GM12878 (cell line): Measurements from ENCODE around the gene MTRF1L. TPM values are rescaled to one million over a fixed set of nuclear protein-coding genes. Genes with fewer than 3 reads are reported as not detected.

Experiments
- ATAC-seq: fragments of 200-7000 bp; cut with Tn5 transposase; 3 replicates; pipeline ENCODE4 v1.9.1; 2020; ENCODE audit warnings: mild to moderate bottlenecking, moderate library complexity
- BruUV-seq: library from RNA; stranded (reverse); fragments of 400-500 nt; replicated peaks from 2 replicates; lab custom pipeline; 2021; lab: Mats Ljungman, UMichigan
- CTCF ChIA-PET: fragments of 300-600 bp; sonication (Branson Sonifier 250); formaldehyde crosslinking; extraction: SDS; loops from one replicate; lab custom pipeline; 2021; ENCODE audit warnings: inconsistent platforms; lab: Yijun Ruan, JAX
- POLR2A ChIA-PET: fragments of 350-600 bp; formaldehyde crosslinking; extraction: SDS; loops from one replicate; lab custom pipeline; 2021; ENCODE audit warnings: inconsistent platforms; lab: Charles Lee
- RAD21 ChIA-PET: fragments of 300-600 bp; sonication (Branson Sonifier 250); formaldehyde crosslinking; loops from one replicate; lab custom pipeline; 2023; ENCODE audit warnings: antibody characterized with exemption; ENCODE audit not compliant: unreplicated experiment; lab: Charles Lee
- SMC1A ChIA-PET: fragments of 300-600 bp; sonication (Branson Sonifier 250); formaldehyde crosslinking; loops from one replicate; lab custom pipeline; 2023; ENCODE audit not compliant: unreplicated experiment, uncharacterized antibody; lab: Charles Lee
- DNase-seq: peaks from one replicate; pipeline ENCODE4 v3.0.0-alpha.2; 2011; ENCODE audit warnings: low read depth, low spot score
- FAIRE-seq: peaks from 3 replicates; lab custom pipeline; 2011; peaks lifted over from hg19 to GRCh38; lab: Jason Lieb, UNC
- H2AFZ ChIP-seq: 2 replicates; pipeline ENCODE4 v1.6.0; 2011; ENCODE audit warnings: low read depth, low read length, control low read depth; ENCODE audit not compliant: control insufficient read depth
- H3K27ac ChIP-seq: 2 replicates; pipeline ENCODE4 v1.5.1; 2011; ENCODE audit warnings: control low read depth; ENCODE audit not compliant: control insufficient read depth, insufficient read depth
- H3K27me3 ChIP-seq, 2 experiments: replicated peaks in 1 of 2; 2 replicates each; pipeline versions ENCODE4 v1.6.0 to v1.6.1; 2011; ENCODE audit warnings: low read length in 1 of 2; ENCODE audit not compliant: control insufficient read depth in 2 of 2, insufficient read depth in 2 of 2
- H3K36me3 ChIP-seq, 2 experiments: 2 replicates each; pipeline ENCODE4 v1.5.1; 2011; ENCODE audit warnings: low read length in 1 of 2; ENCODE audit not compliant: control insufficient read depth in 2 of 2, insufficient read depth in 2 of 2
- H3K4me1 ChIP-seq: 2 replicates; pipeline ENCODE4 v1.6.1; 2011; ENCODE audit warnings: mild to moderate bottlenecking, low read length, moderate library complexity, mixed read lengths; ENCODE audit not compliant: control insufficient read depth, insufficient read depth
- H3K4me2 ChIP-seq: 2 replicates; pipeline ENCODE4 v1.6.0; 2011; ENCODE audit warnings: control low read depth; ENCODE audit not compliant: control insufficient read depth, insufficient read depth
- H3K4me3 ChIP-seq: fragments of 200-600 bp; sonication (generic); 2 replicates; pipeline ENCODE4 v1.5.1; 2016
- H3K79me2 ChIP-seq: 2 replicates; pipeline ENCODE4 v1.6.0; 2011; ENCODE audit warnings: low read length; ENCODE audit not compliant: control insufficient read depth, insufficient read depth
- H3K9ac ChIP-seq: 2 replicates; pipeline ENCODE4 v1.8.0; 2011; ENCODE audit warnings: low read length, control low read depth, mixed read lengths; ENCODE audit not compliant: control insufficient read depth, insufficient read depth
- H3K9me3 ChIP-seq: replicated peaks from 3 replicates; pipeline ENCODE4 v1.5.1; 2011; ENCODE audit warnings: mild to moderate bottlenecking, low read length; ENCODE audit not compliant: control insufficient read depth, insufficient read depth
- H4K20me1 ChIP-seq: 2 replicates; pipeline ENCODE4 v1.6.0; 2011; ENCODE audit not compliant: control insufficient read depth, insufficient read depth
- CBFB ChIP-seq: IDR thresholded peaks from 2 replicates; pipeline ENCODE4 v1.6.1; 2016; ENCODE audit warnings: antibody characterized with exemption, low read depth
- CEBPB ChIP-seq, 2 experiments: fragments of 150-350 bp in 1 of 2; IDR thresholded peaks; 2 replicates each; pipeline ENCODE4 v1.6.1; 2012 to 2014; ENCODE audit warnings: low read depth in 2 of 2, low read length in 2 of 2, borderline replicate concordance in 1 of 2, inconsistent platforms in 1 of 2
- CREM ChIP-seq: IDR thresholded peaks from 2 replicates; pipeline ENCODE4 v1.6.1; 2014; ENCODE audit warnings: antibody characterized with exemption, low read depth
- EP300 ChIP-seq, 2 experiments: fragments of 150-350 bp in 1 of 2; IDR thresholded peaks; 2 replicates each; pipeline ENCODE4 v1.6.1; 2011 to 2012; ENCODE audit warnings: low read depth in 2 of 2, low read length in 2 of 2, borderline replicate concordance in 1 of 2, improper control_type of control experiment in 1 of 2, inconsistent platforms in 1 of 2; ENCODE audit not compliant: control insufficient read depth in 1 of 2
- GABPA ChIP-seq: IDR thresholded peaks from 2 replicates; pipeline ENCODE4 v1.6.1; 2014; ENCODE audit warnings: antibody characterized with exemption, low read depth, mild to moderate bottlenecking, inconsistent platforms
- HDAC2 ChIP-seq: fragments of 200-600 bp; sonication (generic); IDR thresholded peaks from 2 replicates; pipeline ENCODE4 v1.6.1; 2017
- MEF2B ChIP-seq: fragments of 450-650 bp; IDR thresholded peaks from 2 replicates; pipeline ENCODE4 v1.6.1; 2018; ENCODE audit warnings: mild to moderate bottlenecking, moderate library complexity; ENCODE audit not compliant: partially characterized antibody, poor library complexity, severe bottlenecking
- MLLT1 ChIP-seq: fragments of 450-650 bp; IDR thresholded peaks from 2 replicates; pipeline ENCODE4 v1.6.1; 2016; ENCODE audit warnings: mild to moderate bottlenecking
- NR2F1 ChIP-seq: fragments of 450-650 bp; conservative IDR thresholded peaks from 2 replicates; pipeline ENCODE4 v1.6.1; 2017; ENCODE audit warnings: mild to moderate bottlenecking
- PBX3 ChIP-seq: IDR thresholded peaks from 2 replicates; pipeline ENCODE4 v1.6.1; 2011; ENCODE audit warnings: mild to moderate bottlenecking, low read depth, low read length, moderate library complexity; ENCODE audit not compliant: insufficient replicate concordance
- POLR2A ChIP-seq: IDR thresholded peaks from 2 replicates; pipeline ENCODE4 v1.6.1; 2011; ENCODE audit warnings: low read depth, mild to moderate bottlenecking, low read length
- PRDM15 ChIP-seq: fragments of 450-650 bp; formaldehyde crosslinking; IDR thresholded peaks from 2 replicates; pipeline ENCODE4 v1.4.0; 2020; ENCODE audit warnings: mild to moderate bottlenecking, moderate library complexity
- RAD21 ChIP-seq: IDR thresholded peaks from 2 replicates; pipeline ENCODE4 v1.6.1; 2011; ENCODE audit warnings: mild to moderate bottlenecking, low read depth, low read length, moderate library complexity; ENCODE audit not compliant: insufficient read depth
- RCOR1 ChIP-seq: conservative IDR thresholded peaks from 2 replicates; pipeline ENCODE4 v1.6.1; 2012; ENCODE audit warnings: low read depth, low read length, improper control_type of control experiment
- RUNX3 ChIP-seq: IDR thresholded peaks from 2 replicates; pipeline ENCODE4 v1.6.1; 2012; ENCODE audit warnings: low read length, inconsistent platforms
- SREBF1 ChIP-seq: IDR thresholded peaks from 2 replicates; pipeline ENCODE4 v1.6.1; 2012; ENCODE audit warnings: mild to moderate bottlenecking, low read length
- TCF12 ChIP-seq: IDR thresholded peaks from 2 replicates; pipeline ENCODE4 v1.6.1; 2011; ENCODE audit warnings: low read depth, mild to moderate bottlenecking, low read length
- TCF7 ChIP-seq: IDR thresholded peaks from 2 replicates; pipeline ENCODE4 v1.6.1; 2014; ENCODE audit warnings: antibody characterized with exemption, borderline replicate concordance
- ZZZ3 ChIP-seq: IDR thresholded peaks from 2 replicates; pipeline ENCODE4 v1.6.1; 2011; ENCODE audit warnings: low read depth; ENCODE audit not compliant: control insufficient read depth, insufficient read length
- WGBS: methylation state at CpG from one replicate; pipeline ENCODE4 v1.1.6; 2016; ENCODE audit warnings: low lambda C conversion rate; ENCODE audit not compliant: insufficient replicate concordance, insufficient coverage; ENCODE audit errors: missing lambda C conversion rate; 5-methylcytosine and 5-hydroxymethylcytosine counted together
- in situ Hi-C: fragments of 300-500 bp; cut with MboI; formaldehyde crosslinking; loops from 9 replicates; pipeline ENCODE4 v1.14.3; 2018; ENCODE audit warnings: mixed read lengths
- intact Hi-C: fragments of 100-400 bp; cut with micrococcal nuclease; formaldehyde crosslinking; loops from one replicate; pipeline ENCODE4 v1.14.2; 2022; ENCODE audit not compliant: unreplicated experiment
- polyA plus RNA-seq, 11 experiments: library from polyadenylated mRNA; depleted of rRNA in 4 of 11; unstranded in 6 of 11; stranded (reverse) in 5 of 11; fragments of >200 nt; fragmentation: Nextera tagmentation in 4 of 11; fragmentation: Illumina TruSeq in 1 of 11; extraction: Ambion mirVana in 4 of 11; extraction: Trizol in 1 of 11; gene quantifications; 1 replicate in 1 of 11; 2 replicates in 10 of 11; pipeline versions ENCODE4 v1.2.1 to v1.2.3, GENCODE V29; 2011 to 2016; ENCODE audit warnings: inconsistent platforms in 2 of 11, missing spikeins in 2 of 11, low read depth in 1 of 11
- total RNA-seq, 4 experiments: library from RNA; depleted of rRNA in 3 of 4; stranded (reverse); fragments of >200 nt in 3 of 4; fragmentation: Illumina TruSeq in 1 of 4; extraction: Trizol in 1 of 4; gene quantifications; 2 replicates each; pipeline versions ENCODE4 v1.2.1 to v1.2.3, GENCODE V29; 2013 to 2021
- TF ChIP-seq, protein P1 (sequence below): IDR thresholded peaks from 2 replicates; pipeline ENCODE4 v1.6.1; 2012; ENCODE audit warnings: low read depth, low read length, improper control_type of control experiment

MTRF1L gene
- total and polyA plus RNA-seq, 10 of the 15 experiments (the other 5 are each of a cell fraction or from before 2014, with no cell fraction given), result 5.1 to 21.6 (median 16.1) TPM

DNA sequence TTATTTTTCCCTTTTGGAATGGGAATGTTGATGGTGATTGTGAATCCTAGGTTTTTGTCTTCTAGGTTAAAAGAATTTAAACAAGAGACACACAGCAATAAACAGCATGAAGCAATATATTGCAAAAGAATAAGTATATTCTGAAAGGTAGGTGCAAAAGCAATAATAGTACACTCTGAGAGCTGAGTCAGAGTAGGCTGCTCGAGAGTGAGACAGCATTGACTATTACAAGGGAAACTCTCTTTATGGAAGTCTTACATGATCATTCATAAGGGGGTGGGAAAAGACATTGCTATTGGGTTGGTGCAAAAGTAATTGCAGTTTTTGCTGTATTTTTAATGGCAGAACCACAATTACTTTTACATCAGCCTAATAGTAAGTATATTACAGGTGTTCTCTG lies 44.7 kb downstream of the MTRF1L start:
- Histone ChIP-seq H3K4me2 (no peak overlapping the region), H3K4me1 (no peaks in the 10 kb centered on the region), H3K27ac (no peak overlapping the region), H3K27me3 (no peaks in the 10 kb centered on the region), H3K9ac (no peak overlapping the region), H3K36me3 (no peaks in the 10 kb centered on the region), H3K79me2 (no peaks in the 10 kb centered on the region), H4K20me1 (no peaks in the 10 kb centered on the region), H3K9me3 (no peaks in the 10 kb centered on the region), H3K4me3 (no peak overlapping the region), H2AFZ (no peak overlapping the region)
- ChIA-PET POLR2A (no interaction called here), SMC1A (no interaction called here), CTCF (interaction anchor here (0.6 to 2.3 kb wide), 4 partner anchors 10 to 363 kb away, joined by 3 to 12 read pairs (median 8); no protein-coding TSS in a partner anchor), RAD21 (no interaction called here)
- ATAC-seq, result no peak
- 5% methylated on average over 1 of the region's 1 CpG for WGBS
- intact Hi-C loops, result no loop called here
- no TSS peak for BruUV-seq
- TF ChIP-seq PRDM15 (CRISPR knock-in tag) (no peak), RCOR1 (no peak), CREM (no peak), HDAC2 (no peak), TCF7 (no peak), PBX3 (no peak), RAD21 (no peak), POLR2A (no peak), CBFB (no peak), MLLT1 (no peak), RUNX3 (no peak), CEBPB (IDR thresholded peaks at IDR 0.05; ENCODE audit: borderline replicate concordance in 1 of 2, low read depth in 2 of 2, low read length in 2 of 2) (no peak), TCF12 (no peak), SREBF1 (no peak), ZZZ3 (no peak), MEF2B (no peak), NR2F1 (no peak), GABPA (no peak), EP300 (IDR thresholded peaks at IDR 0.05; ENCODE audit: borderline replicate concordance in 1 of 2, control insufficient read depth in 1 of 2, low read depth in 2 of 2, low read length in 2 of 2) (no peak)
- TF ChIP-seq, protein P1, sequence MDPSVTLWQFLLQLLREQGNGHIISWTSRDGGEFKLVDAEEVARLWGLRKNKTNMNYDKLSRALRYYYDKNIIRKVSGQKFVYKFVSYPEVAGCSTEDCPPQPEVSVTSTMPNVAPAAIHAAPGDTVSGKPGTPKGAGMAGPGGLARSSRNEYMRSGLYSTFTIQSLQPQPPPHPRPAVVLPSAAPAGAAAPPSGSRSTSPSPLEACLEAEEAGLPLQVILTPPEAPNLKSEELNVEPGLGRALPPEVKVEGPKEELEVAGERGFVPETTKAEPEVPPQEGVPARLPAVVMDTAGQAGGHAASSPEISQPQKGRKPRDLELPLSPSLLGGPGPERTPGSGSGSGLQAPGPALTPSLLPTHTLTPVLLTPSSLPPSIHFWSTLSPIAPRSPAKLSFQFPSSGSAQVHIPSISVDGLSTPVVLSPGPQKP, result no peak
- FAIRE-seq, result no peak
- no peak for DNase-seq
- in situ Hi-C loops, result no loop called here
